GM12891 (cell line): ENCODE measurements around the gene DLGAP4.

Experiments used
- POLR2A ChIP-seq: IDR thresholded peaks from 2 replicates; pipeline ENCODE4 v1.6.1; 2011; ENCODE audit warnings: low read depth, low read length, control low read depth
- POLR2AphosphoS5 ChIP-seq: IDR thresholded peaks from 2 replicates; pipeline ENCODE4 v1.6.1; 2011; ENCODE audit warnings: low read depth, low read length, control low read depth
- TAF1 ChIP-seq: IDR thresholded peaks from 2 replicates; pipeline ENCODE4 v1.6.1; 2011; ENCODE audit warnings: low read depth, low read length, control low read depth

DNA sequence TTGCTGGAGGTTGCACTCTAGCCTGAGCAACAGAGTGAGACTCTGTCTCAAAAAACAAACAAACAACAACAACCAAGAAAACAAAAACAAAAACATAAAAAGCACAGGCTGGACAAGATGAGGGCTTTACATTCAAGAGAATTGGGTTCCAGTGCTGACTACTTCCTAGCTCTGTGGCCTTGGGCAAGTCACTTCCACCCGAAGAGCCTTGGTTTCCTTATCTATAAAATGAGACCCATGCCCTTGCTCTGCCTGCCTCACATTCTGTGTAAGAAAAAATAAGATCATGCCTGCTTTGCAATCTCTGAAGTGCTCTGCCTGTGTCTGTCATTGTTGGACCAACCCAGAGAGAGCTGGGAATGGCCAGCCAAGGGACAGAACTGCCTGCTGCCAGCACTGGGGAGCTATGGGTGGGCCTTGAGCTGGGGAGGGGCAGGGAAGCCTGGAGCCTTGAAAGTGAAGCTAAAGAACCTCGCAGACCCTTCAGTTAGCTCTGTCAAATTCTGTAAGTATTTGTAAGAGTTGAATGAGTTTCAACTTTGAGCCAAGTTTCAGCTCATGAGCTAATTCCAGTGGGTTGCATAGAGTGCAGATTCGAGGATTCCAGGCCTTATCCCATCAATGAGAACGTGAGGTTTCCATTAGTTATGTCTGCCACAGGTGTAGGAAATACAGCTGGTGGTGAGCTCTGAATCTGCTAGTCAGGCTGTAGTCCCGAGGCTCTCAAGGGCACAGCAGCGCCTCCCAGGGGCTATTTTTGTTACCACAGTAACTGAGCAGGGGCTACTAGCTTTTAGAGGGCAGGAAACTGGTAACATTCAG, 93.2 kb downstream of the DLGAP4 start:
- TF ChIP-seq POLR2AphosphoS5 (no peak), TAF1 (no peak), POLR2A (no peak)
